Measurements from ENCODE around the gene ZBTB40.

GRCh38 chr1:22488319-22488718 is 36.7 kb downstream of the ZBTB40 start:
- no peak for TF ChIP-seq CTCF (tag by site-specific recombination; IDR thresholded peaks at IDR 0.05)
- no peak for TF ChIP-seq KLF9 (tag by site-specific recombination; IDR thresholded peaks at IDR 0.05; ENCODE audit: low read depth)
- TF ChIP-seq ZNF18 (tag by site-specific recombination; IDR thresholded peaks at IDR 0.05) = no peak
- TF ChIP-seq MYNN (tag by site-specific recombination; IDR thresholded peaks at IDR 0.05; ENCODE audit: borderline replicate concordance) = no peak
- TF ChIP-seq ZBTB44 (tag by site-specific recombination; IDR thresholded peaks at IDR 0.05) = no peak
- TF ChIP-seq ZSCAN30 (tag by site-specific recombination; IDR thresholded peaks at IDR 0.05) = no peak
